ENCODE measurements around the gene OPRL1.

DNA sequence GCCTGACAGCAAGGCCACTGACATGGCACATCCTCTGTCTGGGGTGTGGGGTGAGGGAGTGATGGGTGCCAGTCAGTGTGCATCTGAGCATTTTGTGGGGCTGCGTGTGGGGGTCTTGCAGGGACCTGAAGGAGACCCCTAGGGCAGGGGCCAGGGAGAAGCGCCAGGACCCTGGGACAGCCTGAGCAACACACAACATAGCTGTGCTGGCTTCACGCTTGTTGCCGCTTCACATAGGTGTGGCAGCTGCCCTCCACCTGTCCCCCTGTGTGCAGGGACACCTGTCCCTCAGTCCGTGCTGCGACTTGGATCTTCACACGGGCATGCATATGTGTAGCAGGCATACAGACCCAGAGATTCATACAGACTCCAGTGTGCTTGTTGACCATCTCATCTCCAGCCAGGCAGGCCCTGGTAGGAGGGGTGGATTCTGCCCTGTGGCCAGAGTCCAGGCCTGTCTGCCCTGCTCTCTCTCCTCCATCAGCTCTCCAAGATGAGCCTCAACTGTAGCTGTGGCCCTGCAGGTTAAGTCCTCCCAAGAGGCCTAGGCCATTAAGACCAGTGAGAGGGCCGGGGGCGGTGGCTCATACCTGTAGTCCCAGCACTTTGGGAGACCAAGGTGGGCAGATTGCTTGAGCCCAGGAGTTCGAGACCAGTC lies 30.7 kb downstream of the OPRL1 start:
- TF ChIP-seq, protein P1, sequence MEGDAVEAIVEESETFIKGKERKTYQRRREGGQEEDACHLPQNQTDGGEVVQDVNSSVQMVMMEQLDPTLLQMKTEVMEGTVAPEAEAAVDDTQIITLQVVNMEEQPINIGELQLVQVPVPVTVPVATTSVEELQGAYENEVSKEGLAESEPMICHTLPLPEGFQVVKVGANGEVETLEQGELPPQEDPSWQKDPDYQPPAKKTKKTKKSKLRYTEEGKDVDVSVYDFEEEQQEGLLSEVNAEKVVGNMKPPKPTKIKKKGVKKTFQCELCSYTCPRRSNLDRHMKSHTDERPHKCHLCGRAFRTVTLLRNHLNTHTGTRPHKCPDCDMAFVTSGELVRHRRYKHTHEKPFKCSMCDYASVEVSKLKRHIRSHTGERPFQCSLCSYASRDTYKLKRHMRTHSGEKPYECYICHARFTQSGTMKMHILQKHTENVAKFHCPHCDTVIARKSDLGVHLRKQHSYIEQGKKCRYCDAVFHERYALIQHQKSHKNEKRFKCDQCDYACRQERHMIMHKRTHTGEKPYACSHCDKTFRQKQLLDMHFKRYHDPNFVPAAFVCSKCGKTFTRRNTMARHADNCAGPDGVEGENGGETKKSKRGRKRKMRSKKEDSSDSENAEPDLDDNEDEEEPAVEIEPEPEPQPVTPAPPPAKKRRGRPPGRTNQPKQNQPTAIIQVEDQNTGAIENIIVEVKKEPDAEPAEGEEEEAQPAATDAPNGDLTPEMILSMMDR (IDR thresholded peaks at IDR 0.05; ENCODE audit: control extremely low read depth in 1 of 3, insufficient read depth in 1 of 3, low read depth in 1 of 3, low read length in 3 of 3), result no peak
- no peak for TF ChIP-seq FOSL1 (IDR thresholded peaks at IDR 0.05; ENCODE audit: insufficient read depth, low read depth, low read length)
- no peak for TF ChIP-seq JUND (IDR thresholded peaks at IDR 0.05; ENCODE audit: low read length)
- TF ChIP-seq, protein P2, sequence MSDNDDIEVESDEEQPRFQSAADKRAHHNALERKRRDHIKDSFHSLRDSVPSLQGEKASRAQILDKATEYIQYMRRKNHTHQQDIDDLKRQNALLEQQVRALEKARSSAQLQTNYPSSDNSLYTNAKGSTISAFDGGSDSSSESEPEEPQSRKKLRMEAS (IDR thresholded peaks at IDR 0.05), result no peak
- TF ChIP-seq EGR1 (IDR thresholded peaks at IDR 0.05; ENCODE audit: borderline replicate concordance, low read depth, low read length), result no peak
- no peak for TF ChIP-seq CHD2 (IDR thresholded peaks at IDR 0.05; ENCODE audit: low read length)
- TF ChIP-seq SP1 (IDR thresholded peaks at IDR 0.05; ENCODE audit: low read depth, low read length), result no peak
